Ishikawa (cell line): Measurements from ENCODE around the gene COA1.

ENCODE experiments used
- CEBPB ChIP-seq: IDR thresholded peaks from 2 replicates; pipeline ENCODE4 v1.6.1; 2012
- CREB1 ChIP-seq: IDR thresholded peaks from 2 replicates; pipeline ENCODE4 v1.6.1; 2012; ENCODE audit warnings: low read depth
- EGR1 ChIP-seq: IDR thresholded peaks from 2 replicates; pipeline ENCODE4 v1.6.1; 2012
- EP300 ChIP-seq: IDR thresholded peaks from 2 replicates; pipeline ENCODE4 v1.6.1; 2012; ENCODE audit warnings: borderline replicate concordance
- NFIC ChIP-seq: IDR thresholded peaks from 2 replicates; pipeline ENCODE4 v1.6.1; 2012
- RAD21 ChIP-seq: IDR thresholded peaks from 2 replicates; pipeline ENCODE4 v1.6.1; 2012; ENCODE audit warnings: low read depth
- TAF1 ChIP-seq: IDR thresholded peaks from 2 replicates; pipeline ENCODE4 v1.6.1; 2012; ENCODE audit warnings: low read depth, mild to moderate bottlenecking
- TCF12 ChIP-seq: IDR thresholded peaks from 2 replicates; pipeline ENCODE4 v1.6.1; 2012; ENCODE audit warnings: low read depth
- TEAD4 ChIP-seq: IDR thresholded peaks from 2 replicates; pipeline ENCODE4 v1.6.1; 2012
- YY1 ChIP-seq: IDR thresholded peaks from 2 replicates; pipeline ENCODE4 v1.6.1; 2012; ENCODE audit warnings: low read depth
- ZBTB7A ChIP-seq: IDR thresholded peaks from 2 replicates; pipeline ENCODE4 v1.6.1; 2012; ENCODE audit warnings: low read depth
- TF ChIP-seq, protein P1 (sequence below): IDR thresholded peaks from 2 replicates; pipeline ENCODE4 v1.6.1; 2012; ENCODE audit warnings: low read depth, mild to moderate bottlenecking
- TF ChIP-seq, protein P2 (sequence below): IDR thresholded peaks from 2 replicates; pipeline ENCODE4 v1.6.1; 2012
- TF ChIP-seq, protein P3 (sequence below): IDR thresholded peaks from 2 replicates; pipeline ENCODE4 v1.6.1; 2012

DNA sequence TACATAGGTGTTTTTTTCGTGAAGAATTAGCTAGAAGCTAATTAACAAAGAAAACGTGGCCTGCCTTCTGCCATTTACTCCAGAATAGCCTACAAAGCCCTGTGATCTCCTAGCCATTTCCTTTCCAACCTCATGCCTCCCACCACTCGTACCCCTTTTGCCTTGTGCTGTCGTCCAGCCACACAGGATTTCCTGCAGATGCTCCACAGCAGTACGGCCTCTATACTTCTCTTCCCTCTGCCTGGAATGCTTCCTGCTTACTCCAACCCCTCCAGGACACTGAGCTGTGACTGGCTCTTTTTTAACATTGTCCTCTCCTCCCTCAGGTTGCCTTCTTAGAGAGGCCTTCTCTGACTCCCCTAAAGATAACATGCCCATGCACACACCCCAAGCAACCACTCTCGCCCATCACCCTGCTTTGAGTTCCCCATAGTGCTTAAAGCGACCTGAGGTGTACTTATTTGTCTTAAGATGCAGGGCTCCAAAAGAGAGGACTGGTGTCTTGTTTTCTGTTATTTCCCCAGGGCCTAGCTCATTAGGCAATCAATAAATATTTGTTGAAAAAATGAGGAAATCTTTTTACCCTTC is 113.7 kb downstream of the COA1 start:
- TF ChIP-seq EP300 (no peak), ZBTB7A (no peak), CREB1 (no peak), RAD21 (no peak), TCF12 (no peak), YY1 (no peak), EGR1 (no peak), TAF1 (no peak), CEBPB (no peak), TEAD4 (no peak), NFIC (no peak)
- TF ChIP-seq, protein P1, sequence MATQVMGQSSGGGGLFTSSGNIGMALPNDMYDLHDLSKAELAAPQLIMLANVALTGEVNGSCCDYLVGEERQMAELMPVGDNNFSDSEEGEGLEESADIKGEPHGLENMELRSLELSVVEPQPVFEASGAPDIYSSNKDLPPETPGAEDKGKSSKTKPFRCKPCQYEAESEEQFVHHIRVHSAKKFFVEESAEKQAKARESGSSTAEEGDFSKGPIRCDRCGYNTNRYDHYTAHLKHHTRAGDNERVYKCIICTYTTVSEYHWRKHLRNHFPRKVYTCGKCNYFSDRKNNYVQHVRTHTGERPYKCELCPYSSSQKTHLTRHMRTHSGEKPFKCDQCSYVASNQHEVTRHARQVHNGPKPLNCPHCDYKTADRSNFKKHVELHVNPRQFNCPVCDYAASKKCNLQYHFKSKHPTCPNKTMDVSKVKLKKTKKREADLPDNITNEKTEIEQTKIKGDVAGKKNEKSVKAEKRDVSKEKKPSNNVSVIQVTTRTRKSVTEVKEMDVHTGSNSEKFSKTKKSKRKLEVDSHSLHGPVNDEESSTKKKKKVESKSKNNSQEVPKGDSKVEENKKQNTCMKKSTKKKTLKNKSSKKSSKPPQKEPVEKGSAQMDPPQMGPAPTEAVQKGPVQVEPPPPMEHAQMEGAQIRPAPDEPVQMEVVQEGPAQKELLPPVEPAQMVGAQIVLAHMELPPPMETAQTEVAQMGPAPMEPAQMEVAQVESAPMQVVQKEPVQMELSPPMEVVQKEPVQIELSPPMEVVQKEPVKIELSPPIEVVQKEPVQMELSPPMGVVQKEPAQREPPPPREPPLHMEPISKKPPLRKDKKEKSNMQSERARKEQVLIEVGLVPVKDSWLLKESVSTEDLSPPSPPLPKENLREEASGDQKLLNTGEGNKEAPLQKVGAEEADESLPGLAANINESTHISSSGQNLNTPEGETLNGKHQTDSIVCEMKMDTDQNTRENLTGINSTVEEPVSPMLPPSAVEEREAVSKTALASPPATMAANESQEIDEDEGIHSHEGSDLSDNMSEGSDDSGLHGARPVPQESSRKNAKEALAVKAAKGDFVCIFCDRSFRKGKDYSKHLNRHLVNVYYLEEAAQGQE = no peak
- TF ChIP-seq, protein P2, sequence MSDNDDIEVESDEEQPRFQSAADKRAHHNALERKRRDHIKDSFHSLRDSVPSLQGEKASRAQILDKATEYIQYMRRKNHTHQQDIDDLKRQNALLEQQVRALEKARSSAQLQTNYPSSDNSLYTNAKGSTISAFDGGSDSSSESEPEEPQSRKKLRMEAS = no peak
- TF ChIP-seq, protein P3, sequence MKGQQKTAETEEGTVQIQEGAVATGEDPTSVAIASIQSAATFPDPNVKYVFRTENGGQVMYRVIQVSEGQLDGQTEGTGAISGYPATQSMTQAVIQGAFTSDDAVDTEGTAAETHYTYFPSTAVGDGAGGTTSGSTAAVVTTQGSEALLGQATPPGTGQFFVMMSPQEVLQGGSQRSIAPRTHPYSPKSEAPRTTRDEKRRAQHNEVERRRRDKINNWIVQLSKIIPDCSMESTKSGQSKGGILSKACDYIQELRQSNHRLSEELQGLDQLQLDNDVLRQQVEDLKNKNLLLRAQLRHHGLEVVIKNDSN = no peak
